ENCODE data around the gene PEX5L.

Gene PEX5L

DNA sequence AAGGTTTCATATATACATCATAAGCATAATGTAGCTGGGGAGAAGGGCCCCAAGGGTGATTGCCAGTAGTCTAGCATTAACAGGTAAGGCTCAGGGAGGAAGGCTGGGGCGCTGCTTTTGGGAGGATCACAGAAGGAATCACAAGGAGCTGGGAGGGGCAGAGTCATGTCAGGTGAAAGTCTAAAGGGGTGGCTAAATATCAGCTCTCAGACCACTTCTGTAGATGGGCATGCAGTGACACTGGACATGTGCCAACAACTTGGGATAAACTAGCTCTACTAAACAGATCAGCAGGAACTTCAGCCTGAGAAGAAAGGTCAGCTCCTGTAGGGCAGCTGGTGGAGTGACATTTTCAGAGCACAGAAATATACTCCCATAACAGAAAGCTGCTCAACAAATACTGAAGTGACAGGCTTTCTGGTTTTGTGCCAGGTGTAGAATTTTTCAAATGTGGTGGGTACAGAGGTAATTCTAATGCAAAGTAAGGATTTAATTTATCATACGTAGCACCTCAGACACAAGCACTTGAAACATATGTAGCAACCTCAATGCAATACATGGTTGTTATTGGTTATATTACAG lies 79.4 kb downstream of the PEX5L start:
- no peak for DNase-seq (ENCODE audit: low spot score)
- TF ChIP-seq, protein P1, sequence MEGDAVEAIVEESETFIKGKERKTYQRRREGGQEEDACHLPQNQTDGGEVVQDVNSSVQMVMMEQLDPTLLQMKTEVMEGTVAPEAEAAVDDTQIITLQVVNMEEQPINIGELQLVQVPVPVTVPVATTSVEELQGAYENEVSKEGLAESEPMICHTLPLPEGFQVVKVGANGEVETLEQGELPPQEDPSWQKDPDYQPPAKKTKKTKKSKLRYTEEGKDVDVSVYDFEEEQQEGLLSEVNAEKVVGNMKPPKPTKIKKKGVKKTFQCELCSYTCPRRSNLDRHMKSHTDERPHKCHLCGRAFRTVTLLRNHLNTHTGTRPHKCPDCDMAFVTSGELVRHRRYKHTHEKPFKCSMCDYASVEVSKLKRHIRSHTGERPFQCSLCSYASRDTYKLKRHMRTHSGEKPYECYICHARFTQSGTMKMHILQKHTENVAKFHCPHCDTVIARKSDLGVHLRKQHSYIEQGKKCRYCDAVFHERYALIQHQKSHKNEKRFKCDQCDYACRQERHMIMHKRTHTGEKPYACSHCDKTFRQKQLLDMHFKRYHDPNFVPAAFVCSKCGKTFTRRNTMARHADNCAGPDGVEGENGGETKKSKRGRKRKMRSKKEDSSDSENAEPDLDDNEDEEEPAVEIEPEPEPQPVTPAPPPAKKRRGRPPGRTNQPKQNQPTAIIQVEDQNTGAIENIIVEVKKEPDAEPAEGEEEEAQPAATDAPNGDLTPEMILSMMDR (IDR thresholded peaks at IDR 0.05; ENCODE audit: extremely low read depth, missing control alignments) = no peak

GRCh38 chr3:179956416-179956830 lies 80.3 kb downstream of the PEX5L start:
- DNase-seq (ENCODE audit: low spot score) = peak; percentile 54

DNA sequence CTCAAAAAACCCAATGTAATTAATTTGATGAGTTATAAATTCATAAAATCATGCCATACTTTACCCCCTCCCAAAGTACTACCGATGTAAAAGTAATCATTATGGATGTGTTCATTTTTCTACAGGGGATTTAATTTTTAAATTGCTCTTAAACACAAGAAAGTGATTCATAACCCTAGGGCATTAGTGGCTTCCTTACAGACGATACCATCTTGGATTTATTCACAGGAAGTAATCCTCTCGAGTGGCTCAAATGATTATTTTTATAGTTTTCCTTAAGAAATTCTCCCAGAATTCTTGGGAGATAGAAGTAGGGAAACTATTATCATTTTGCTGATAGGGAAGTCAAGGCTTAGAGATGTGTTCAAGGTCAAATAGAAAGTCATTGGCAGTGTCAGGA lies 80.9 kb downstream of the PEX5L start:
- DNase-seq (ENCODE audit: low spot score) = no peak
- TF ChIP-seq, protein P1 (IDR thresholded peaks at IDR 0.05; ENCODE audit: extremely low read depth, missing control alignments) = no peak

More at GRCh38 chr3:179956416-179956830, 80.3 kb downstream of the PEX5L start:
- TF ChIP-seq, protein P1 (IDR thresholded peaks at IDR 0.05; ENCODE audit: extremely low read depth, missing control alignments) = no peak

- DNase-seq (ENCODE audit: low spot score) = no peak
- TF ChIP-seq, protein P1 (IDR thresholded peaks at IDR 0.05; ENCODE audit: extremely low read depth, missing control alignments) = no peak
Measured at GRCh38 chr3:179955286-179955685, 81.5 kb downstream of the PEX5L start.

DNA sequence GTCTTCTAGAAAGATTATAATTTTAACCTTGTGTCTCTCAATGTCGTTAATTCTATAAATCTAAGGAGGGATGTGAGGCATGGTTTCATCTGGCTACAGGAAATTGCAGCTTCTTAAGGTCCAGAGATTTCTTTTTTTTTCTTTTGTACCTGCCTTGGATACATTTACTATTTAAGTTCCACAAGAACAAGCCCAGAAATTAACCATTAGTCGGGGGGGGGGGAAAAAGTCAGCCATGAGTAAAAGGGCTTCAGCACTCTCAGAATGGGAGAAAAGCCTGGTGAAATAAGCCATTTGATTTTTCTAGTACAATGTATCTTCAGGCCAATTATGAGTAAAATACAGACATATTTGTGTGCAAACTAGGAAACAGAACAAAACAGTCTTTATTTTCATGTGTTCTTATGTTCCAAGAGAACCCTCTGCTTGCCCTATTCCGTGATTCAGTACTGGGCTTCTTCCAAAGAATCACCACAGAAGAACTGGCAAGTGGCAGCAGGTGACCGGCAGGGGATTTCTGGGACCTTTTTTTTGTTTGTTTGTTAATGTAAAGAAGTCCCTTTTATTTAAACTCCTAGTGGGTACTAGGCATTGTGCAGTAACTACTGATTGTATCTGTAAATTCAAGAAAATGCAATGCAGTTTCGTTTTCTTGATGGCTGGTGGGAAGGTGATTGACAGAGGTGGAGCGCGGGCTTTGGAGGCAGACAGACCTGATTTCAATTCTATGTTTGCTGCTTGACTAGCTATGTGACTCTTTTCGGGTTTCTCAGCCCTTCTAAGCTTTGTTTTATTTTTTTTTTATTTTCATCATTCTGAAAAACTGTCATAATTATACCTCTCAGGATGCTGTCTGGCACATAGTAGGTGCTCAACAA lies 82.5 kb downstream of the PEX5L start:
- DNase-seq (ENCODE audit: low spot score) = no peak
- TF ChIP-seq, protein P1 (IDR thresholded peaks at IDR 0.05; ENCODE audit: extremely low read depth, missing control alignments) = no peak

GRCh38 chr3:179950840-179951239 lies 85.9 kb downstream of the PEX5L start:
- no peak for DNase-seq (ENCODE audit: low spot score)
- TF ChIP-seq, protein P1 (IDR thresholded peaks at IDR 0.05; ENCODE audit: extremely low read depth, missing control alignments) = no peak

- TF ChIP-seq, protein P1 (IDR thresholded peaks at IDR 0.05; ENCODE audit: extremely low read depth, missing control alignments) = no peak
- DNase-seq (ENCODE audit: low spot score) = no peak
Measured at GRCh38 chr3:179949869-179950268, 86.9 kb downstream of the PEX5L start.

Measured in GM20000 (cell line).